Peyer's patch (tissue), 4 donors: ENCODE data around the gene PIK3R5. TPM values are rescaled to one million over a fixed set of nuclear protein-coding genes. Genes with fewer than 3 reads are reported as not detected.
A peak's percentile ranks its signal among the peaks of the same experiment; 100 is the strongest.

Experiments used
- DNase-seq, 3 donors: peaks; one replicate each; pipeline ENCODE4 v3.0.0-alpha.2; 2017 to 2019
- H3K27ac ChIP-seq, 4 donors: fragments of 200-600 bp; sonication (generic); one replicate each; pipeline ENCODE4 v1.5.1; 2016 to 2019
- H3K27me3 ChIP-seq, 2 donors: fragments of 200-600 bp; sonication (generic); one replicate each; pipeline ENCODE4 v1.5.1; 2019
- H3K36me3 ChIP-seq, 3 donors: fragments of 200-600 bp; sonication (generic); one replicate each; pipeline ENCODE4 v1.5.1; 2016 to 2019
- H3K4me1 ChIP-seq, 4 donors: fragments of 200-600 bp; sonication (generic); one replicate each; pipeline ENCODE4 v1.5.1; 2016 to 2019
- H3K4me3 ChIP-seq, 4 donors: fragments of 200-600 bp; sonication (generic); 1 replicate in 3 of 4; 2 replicates in 1 of 4; pipeline ENCODE4 v1.5.1; 2016 to 2019; ENCODE audit warnings: mild to moderate bottlenecking in 1 of 4
- H3K9me3 ChIP-seq, 4 donors: fragments of 200-600 bp; sonication (generic); one replicate each; pipeline ENCODE4 v1.5.1; 2016 to 2019; ENCODE audit warnings: mild to moderate bottlenecking in 1 of 4
- CTCF ChIP-seq, 6 experiments: fragments of 450-650 bp in 4 of 6; fragments of 200-600 bp in 2 of 6; sonication (generic) in 1 of 6; IDR thresholded peaks; one replicate each; pipeline ENCODE4 v1.5.1; 2017 to 2019; ENCODE audit warnings: antibody characterized with exemption in 6 of 6, mild to moderate bottlenecking in 3 of 6, moderate library complexity in 1 of 6
- POLR2A ChIP-seq, 2 donors: fragments of 450-650 bp; IDR thresholded peaks; one replicate each; pipeline ENCODE4 v1.5.1; 2017; ENCODE audit warnings: antibody characterized with exemption in 2 of 2, mild to moderate bottlenecking in 2 of 2, moderate library complexity in 2 of 2
- total RNA-seq, 4 donors: library from RNA; depleted of rRNA; stranded (reverse); fragments of >200 nt; gene quantifications; one replicate each; pipeline ENCODE4 v1.1.0, GENCODE V29; 2016

The PIK3R5 gene
- total RNA-seq, 4 donors from 2014 or later, result 6.3 to 74.3 (median 10.3) TPM

DNA sequence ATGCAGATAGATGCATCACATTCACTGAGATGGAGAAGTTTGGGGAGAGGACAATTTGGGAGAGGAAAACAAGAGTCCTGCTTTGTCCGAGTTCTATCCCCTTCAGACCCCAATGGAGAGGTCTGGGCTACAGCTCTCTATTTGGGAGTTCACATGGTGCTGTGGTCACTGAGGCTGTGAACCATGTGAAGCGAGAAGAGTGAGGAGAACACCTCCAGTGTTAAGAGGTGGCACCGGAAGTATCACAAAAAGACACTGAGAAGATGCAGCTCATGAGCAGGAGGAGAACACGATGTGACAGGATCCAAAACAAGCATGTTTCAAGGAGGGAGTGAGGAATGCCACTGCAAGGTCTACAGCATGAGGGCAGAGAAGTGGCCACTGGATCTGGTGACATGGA is 39.7 kb downstream of the PIK3R5 start:
- Histone ChIP-seq H3K9me3 (peaks cover 0 to 17% (median 0%) of the 10 kb centered on the region in 4 donors), H3K36me3 (no peaks in the 10 kb centered on the region), H3K27me3 (no peaks in the 10 kb centered on the region), H3K4me1 (no peaks in the 10 kb centered on the region), H3K4me3 (no peak overlapping the region), H3K27ac (no peak overlapping the region)
- no peak for TF ChIP-seq CTCF (IDR thresholded peaks at IDR 0.05)
- no peak for TF ChIP-seq POLR2A (IDR thresholded peaks at IDR 0.05)
- DNase-seq, result no peak

- DNase-seq, result no peak
- TF ChIP-seq CTCF (IDR thresholded peaks at IDR 0.05), result no peak
- TF ChIP-seq POLR2A (IDR thresholded peaks at IDR 0.05), result no peak
- Histone ChIP-seq H3K4me1 (no peaks in the 10 kb centered on the region), H3K27me3 (no peaks in the 10 kb centered on the region), H3K4me3 (no peak overlapping the region), H3K27ac (no peak overlapping the region), H3K36me3 (no peaks in the 10 kb centered on the region), H3K9me3 (peaks cover 0 to 17% (median 0%) of the 10 kb centered on the region in 4 donors)
Measured at GRCh38 chr17:8925141-8925540, 40.4 kb downstream of the PIK3R5 start.

DNA sequence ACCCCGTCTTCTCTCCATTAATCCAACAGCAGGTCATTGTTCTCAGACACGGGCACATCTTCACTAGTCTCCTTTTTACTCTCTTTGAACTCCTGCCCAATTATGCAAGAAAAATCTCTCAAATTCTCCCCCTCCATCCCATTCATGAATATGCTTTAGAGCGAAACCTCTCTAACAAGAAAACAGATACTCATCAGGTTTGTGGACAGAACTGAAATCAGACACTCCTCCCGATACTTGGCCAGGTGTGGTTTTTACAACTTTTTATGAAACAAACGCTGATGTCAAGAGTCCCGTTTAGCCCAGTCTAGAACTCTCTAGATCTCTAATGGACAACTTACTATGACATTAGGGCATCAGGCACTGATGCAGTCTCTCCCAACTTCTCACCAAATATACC is 40.9 kb downstream of the PIK3R5 start:
- H3K27ac ChIP-seq, result no peak overlapping the region
- TF ChIP-seq POLR2A (IDR thresholded peaks at IDR 0.05) (no peak), CTCF (IDR thresholded peaks at IDR 0.05) (no peak)
- H3K36me3 ChIP-seq, result no peaks in the 10 kb centered on the region
- no peaks in the 10 kb centered on the region for H3K27me3 ChIP-seq
- no peaks in the 10 kb centered on the region for H3K4me1 ChIP-seq
- H3K4me3 ChIP-seq, result no peak overlapping the region
- peaks cover 0 to 17% (median 0%) of the 10 kb centered on the region in 4 donors for H3K9me3 ChIP-seq
- DNase-seq, result no peak

DNA sequence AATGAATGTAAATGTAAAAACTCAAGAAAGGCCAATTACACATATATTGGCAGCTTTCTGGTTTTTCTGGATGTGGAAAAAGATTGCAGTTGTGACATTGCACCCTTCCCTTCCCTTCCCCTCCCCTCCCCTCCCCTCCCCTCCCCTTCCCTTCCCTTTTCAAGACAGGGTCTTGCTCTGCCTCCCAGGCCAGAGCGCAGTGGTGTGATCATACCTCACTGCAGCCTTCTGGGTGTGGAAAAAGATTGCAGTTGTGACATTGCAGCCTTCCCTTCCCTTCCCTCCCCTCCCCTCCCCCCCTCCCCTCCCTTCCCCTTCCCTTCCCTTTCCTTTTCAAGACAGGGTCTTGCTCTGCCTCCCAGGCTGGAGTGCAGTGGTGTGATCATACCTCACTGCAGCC is 41.7 kb downstream of the PIK3R5 start:
- no peak overlapping the region for H3K4me3 ChIP-seq
- no peak for DNase-seq
- no peaks in the 10 kb centered on the region for H3K27me3 ChIP-seq
- peak overlapping the region in 1 of 4 donors; percentile 5 for H3K27ac ChIP-seq
- TF ChIP-seq CTCF (IDR thresholded peaks at IDR 0.05), result no peak
- no peak for TF ChIP-seq POLR2A (IDR thresholded peaks at IDR 0.05)
- H3K9me3 ChIP-seq, result peaks cover 0 to 16% (median 0%) of the 10 kb centered on the region in 4 donors
- no peaks in the 10 kb centered on the region for H3K4me1 ChIP-seq
- no peaks in the 10 kb centered on the region for H3K36me3 ChIP-seq

DNA sequence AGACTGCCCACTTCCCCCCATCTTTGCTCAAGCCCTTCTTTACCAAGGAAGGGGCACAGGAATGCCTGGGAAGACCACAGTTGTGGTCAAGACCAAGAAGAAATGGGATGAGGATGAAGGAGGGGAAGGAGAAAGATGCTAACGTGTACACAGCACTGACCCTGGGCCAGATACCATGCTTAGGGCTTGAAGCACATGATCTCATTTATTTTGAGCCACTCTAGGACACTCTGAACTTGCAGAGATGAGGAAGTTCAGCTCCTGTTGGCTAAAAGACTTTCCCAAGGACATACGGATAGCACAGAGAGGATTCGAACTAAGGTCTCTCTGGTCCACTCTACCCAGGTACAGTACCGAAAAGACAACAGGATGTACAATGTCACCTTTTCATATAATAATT is 42.6 kb downstream of the PIK3R5 start:
- TF ChIP-seq POLR2A (IDR thresholded peaks at IDR 0.05) (no peak), CTCF (IDR thresholded peaks at IDR 0.05) (no peak)
- Histone ChIP-seq H3K4me3 (no peak overlapping the region), H3K9me3 (peaks cover 0 to 10% (median 0%) of the 10 kb centered on the region in 4 donors), H3K4me1 (no peaks in the 10 kb centered on the region), H3K27ac (peak overlapping the region in 2 of 4 donors; percentile 26 to 45), H3K36me3 (no peaks in the 10 kb centered on the region), H3K27me3 (no peaks in the 10 kb centered on the region)
- no peak for DNase-seq

DNA sequence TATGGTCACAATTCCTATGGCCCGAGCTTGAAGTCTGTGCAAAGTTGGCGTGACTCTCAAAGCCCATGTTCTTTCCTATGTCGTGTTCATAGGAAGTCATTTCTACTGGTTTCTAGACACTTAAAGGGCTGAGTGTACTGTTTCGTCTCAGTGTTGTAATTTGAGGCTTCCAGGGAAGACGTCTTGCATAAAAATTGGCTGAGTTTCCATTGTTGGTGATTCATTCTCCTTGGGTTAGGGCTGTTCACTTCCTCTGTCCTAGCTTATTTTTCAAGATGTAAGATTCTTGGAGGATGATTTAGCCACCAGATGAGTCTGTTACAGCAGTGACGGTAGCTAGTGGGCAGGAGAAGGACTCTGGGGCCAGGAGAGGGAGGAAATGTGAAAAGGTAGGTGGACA is 43.1 kb downstream of the PIK3R5 start:
- Histone ChIP-seq H3K4me3 (no peak overlapping the region), H3K36me3 (no peaks in the 10 kb centered on the region), H3K4me1 (no peaks in the 10 kb centered on the region), H3K27ac (peak overlapping the region in 2 of 4 donors; percentile 26 to 45), H3K27me3 (no peaks in the 10 kb centered on the region), H3K9me3 (peaks cover 0 to 8% (median 0%) of the 10 kb centered on the region in 4 donors)
- DNase-seq, result no peak
- no peak for TF ChIP-seq POLR2A (IDR thresholded peaks at IDR 0.05)
- no peak for TF ChIP-seq CTCF (IDR thresholded peaks at IDR 0.05)
